ENCODE measurements around the gene HDAC2.
"Not testable (repeated sequence)": the region's sequence is repeated elsewhere in the genome, so short reads cannot be mapped to it uniquely, and the experiment has no call there.

HDAC2 gene

DNA sequence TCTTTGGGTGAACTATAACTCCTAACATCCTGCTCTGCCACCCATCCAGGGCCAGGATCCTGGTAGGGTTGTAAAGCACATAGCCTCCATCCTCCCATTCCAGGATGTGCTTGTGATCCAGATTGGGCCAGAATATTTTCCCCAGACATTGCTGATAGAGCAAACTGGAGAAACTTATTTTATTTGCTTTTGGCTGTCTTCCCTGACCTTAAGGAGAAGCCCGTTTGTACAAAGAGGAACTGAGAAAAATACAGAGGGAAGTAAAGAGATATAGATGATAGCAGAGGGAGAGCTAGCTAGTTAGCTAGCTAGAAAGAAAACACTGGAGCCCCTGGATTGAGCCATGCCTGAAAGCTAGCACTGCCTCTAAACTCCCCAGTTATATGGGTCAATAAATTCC is 9.0 kb upstream of the HDAC2 start:
- in situ Hi-C loops (cut with MboI; ENCODE audit: low pct_unique_long_range_greater_than_20kb, low sequenced_read_pairs), result no loop called here
- peak; percentile 35 for DNase-seq

DNA sequence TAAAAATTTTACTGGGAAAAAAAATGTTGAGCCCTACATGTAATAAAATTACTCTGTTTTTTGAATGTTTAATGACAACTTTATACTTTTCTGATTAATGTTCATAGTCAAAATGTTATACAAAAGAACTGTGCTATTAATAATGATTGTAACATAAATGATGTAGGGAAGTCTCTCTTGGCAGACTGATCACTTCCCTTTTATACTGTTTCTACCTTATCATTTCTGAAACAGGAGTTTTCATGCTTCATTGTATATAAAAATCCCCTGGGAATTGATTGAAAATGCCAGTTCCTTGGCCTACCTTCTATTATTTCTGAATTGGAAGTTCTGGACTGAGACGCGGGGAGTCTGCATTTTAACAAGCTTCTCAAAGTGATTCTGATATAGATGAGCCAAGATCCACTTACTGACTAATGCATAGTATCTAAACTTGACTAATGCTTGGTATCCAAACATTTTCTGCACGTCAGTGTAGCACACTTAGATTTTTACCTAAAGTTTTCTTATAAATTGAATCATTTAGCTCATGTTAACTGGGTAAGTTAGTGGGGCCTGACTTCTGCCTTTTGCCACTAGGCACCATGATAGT is 7.2 kb upstream of the HDAC2 start:
- no peak for DNase-seq
- in situ Hi-C loops (cut with MboI; ENCODE audit: low pct_unique_long_range_greater_than_20kb, low sequenced_read_pairs), result no loop called here

DNA sequence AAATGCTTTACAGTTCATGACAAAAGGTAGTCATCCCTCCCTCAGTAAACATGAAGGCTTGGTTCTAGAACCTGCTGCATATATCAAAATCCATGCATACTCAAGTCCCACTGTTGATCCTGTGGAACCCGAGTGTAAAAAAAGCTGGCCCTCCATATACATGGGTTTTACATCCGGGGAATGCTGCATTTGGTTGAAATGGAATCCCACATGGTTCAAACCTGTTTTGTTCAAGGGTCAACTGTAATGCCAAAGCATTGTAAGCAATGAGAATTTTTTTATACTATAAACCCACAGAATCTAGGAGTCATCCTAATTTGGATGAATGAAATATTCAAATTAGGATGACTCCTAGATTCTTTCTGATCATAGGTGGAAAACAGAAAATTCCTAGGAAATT is 5.9 kb upstream of the HDAC2 start:
- in situ Hi-C loops (cut with MboI; ENCODE audit: low pct_unique_long_range_greater_than_20kb, low sequenced_read_pairs), result no loop called here
- no peak for DNase-seq

DNA sequence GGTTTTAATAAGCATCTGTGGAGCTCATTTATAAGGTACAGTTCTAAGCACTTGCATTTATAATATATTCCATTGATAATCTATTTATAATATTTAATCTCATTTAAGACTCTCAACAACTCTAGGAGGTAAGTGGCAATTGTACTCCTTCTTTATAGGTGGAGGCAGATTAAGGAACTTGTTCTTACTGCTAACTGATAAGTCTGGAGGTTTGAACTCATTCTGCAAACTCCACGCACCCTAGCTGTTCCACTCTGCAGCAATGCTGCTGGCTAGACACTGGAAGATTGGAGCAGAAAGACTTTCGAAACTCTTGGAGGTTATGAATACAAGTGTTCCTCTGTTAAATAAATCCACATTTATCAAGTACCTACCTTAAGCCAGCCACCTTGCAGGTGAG is 793 bp upstream of the HDAC2 start:
- DNase-seq, result peak; percentile 11
- in situ Hi-C loops (cut with MboI; ENCODE audit: low pct_unique_long_range_greater_than_20kb, low sequenced_read_pairs), result no loop called here

DNA sequence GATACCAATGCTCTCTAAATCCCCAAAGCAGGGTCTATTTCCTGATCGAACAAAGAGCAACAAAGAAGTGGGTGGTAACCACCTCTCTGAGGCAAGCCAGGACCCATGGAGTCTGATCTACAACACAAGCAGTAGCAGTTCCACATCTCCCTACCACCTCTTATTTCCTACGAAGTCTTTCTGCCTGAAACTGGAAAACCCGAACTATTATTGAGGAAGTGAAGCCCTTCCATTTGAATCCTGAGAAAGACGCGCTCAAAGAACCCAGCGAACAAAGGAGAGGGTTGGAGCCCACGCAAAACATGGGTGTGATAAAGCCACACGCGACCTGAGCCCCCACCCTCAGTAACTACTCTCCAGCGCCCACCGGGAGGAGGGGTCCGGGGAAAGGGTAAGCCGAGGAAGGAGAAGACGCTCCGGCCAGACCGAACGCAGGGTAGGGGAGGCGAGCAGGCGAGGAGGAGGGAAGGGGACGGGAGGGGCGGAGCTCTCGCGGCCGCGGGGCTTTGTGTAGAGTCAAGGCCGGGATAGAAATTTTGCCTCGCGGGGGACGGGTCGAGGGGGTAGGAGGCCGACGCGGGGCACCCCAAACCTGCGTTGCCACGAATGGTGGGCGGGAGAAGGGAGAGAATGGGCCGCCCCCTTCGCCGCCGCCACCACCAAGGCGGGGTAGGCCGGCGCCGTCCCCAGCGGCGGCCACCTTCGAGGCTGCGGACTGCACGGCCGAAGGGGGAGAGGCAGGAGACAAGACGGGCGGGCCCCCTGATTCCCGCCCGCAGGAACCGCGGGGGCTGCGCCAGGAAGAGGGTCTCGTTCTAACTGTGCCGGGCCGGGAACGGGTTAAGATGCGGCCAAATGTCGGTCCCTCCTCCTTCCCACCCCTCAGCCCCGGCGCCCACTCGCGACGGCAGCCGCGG is 802 bp downstream of the HDAC2 start:
- in situ Hi-C loops (cut with MboI; ENCODE audit: low pct_unique_long_range_greater_than_20kb, low sequenced_read_pairs), result no loop called here
- peak; percentile 70 for DNase-seq

DNA sequence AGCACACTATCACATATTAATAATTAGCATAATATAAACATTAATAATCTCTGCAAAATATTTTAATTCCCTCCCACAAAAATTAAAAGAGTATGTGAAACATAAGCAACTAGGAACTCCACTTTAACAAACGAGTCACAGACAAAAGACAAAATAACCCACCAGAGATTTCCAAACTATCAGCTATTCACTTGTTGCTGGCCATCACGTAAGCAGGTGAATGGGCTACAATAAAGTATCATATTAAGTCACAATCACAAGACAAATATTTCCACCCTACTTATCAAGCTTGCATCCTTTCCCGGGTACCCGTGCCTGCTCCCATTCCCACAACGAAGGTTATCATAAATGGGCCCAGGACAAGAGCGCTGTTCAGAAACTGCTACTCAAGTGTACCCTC is 2.5 kb downstream of the HDAC2 start:
- in situ Hi-C loops (cut with MboI; ENCODE audit: low pct_unique_long_range_greater_than_20kb, low sequenced_read_pairs), result no loop called here
- no peak for DNase-seq

DNA sequence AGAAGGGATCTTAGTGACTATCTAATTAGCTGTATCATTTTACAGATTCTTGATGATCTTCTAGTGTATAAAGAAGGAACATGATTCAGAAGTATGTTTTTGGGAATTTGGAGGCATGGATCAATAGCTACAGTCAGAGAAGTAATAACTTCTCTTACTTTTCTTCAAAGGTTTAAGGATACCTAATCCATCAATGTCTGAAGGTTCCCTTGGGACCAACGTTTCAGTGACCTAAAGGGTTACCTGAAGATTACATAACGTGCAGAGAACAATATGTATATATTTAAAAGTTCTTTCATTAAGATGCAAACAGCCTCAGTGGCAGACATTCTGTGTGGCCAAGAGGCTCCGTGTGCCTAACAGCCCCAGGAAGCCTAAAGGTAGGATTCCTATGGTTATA is 3.2 kb downstream of the HDAC2 start:
- in situ Hi-C loops (cut with MboI; ENCODE audit: low pct_unique_long_range_greater_than_20kb, low sequenced_read_pairs), result no loop called here
- DNase-seq, result no peak

DNA sequence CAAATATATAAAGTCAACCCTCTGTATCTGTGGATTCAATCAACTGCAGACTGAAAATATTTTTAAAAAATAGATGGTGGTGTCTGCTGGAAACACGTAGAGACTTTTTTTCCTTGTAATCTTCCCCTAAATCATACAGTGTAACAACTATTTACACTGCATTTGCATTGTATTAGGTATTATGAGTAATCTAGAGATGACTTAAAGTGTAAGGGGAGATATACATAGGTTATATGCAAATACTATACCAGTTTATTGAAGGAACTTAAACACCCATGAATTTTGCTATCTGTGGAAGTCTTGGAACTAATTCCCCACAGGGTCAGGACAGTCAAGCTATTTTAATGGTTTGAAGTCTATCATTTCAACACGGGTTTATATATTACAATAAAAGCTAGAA is 10.2 kb downstream of the HDAC2 start:
- in situ Hi-C loops (cut with MboI; ENCODE audit: low pct_unique_long_range_greater_than_20kb, low sequenced_read_pairs), result no loop called here

DNA sequence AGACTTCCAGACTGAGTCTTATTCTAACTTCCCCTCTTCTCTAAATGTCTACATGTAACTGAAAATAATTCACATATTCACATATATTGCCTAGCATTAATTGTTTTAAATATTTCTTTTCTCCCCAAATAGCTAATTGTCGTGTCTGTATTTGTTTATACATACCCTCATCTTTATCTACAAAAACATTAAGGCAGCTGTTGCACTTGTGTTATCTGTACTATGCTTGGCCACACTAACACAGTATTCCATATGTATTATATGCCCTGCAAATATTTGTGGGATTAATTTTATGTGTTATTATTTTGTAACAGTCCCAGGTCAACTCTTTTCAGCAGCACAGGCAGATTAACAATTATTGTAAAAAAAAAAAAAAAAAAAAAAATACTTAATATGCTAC is 11.7 kb downstream of the HDAC2 start:
- in situ Hi-C loops (cut with MboI; ENCODE audit: low pct_unique_long_range_greater_than_20kb, low sequenced_read_pairs), result no loop called here
- no peak for DNase-seq

More for the DNA sequence above, 10.2 kb downstream of the HDAC2 start:
- no peak for DNase-seq

DNA sequence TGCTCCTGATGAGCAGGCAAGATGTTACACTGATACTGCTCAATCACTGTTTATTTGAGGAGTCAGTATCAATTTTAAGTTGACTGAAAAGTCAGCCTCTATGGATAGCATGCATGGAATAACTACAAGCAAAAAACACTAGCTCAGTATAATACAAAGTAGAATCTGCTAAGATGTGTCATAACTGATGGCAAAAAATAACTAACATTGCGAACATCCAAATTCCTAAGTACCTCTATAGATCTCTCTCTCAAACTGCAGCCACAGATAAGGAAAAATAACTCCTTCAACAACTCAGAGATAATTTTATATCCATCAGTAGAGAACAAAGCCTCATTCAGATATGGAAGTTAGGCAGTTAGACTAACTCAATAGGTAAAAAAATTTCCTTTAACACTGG is 16.3 kb downstream of the HDAC2 start:
- no peak for DNase-seq

DNA sequence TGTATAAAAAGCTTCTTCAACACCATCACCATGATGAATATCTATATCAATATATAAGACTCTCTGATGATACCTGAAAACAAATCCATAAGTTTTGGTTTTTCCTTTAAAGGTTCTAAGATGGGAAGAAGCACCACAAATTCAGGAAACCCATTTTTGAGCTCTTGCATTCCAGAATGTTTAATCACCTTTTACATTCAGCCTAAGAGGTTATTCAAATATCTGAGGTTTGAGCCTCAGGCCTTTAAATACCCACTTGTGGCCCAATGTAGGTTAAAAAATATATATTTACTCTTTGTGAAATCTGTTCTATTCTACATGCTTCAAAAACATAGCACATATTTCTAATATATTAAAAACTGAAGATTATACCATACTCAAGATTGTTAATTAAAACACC is 17.6 kb downstream of the HDAC2 start:
- in situ Hi-C loops (cut with MboI; ENCODE audit: low pct_unique_long_range_greater_than_20kb, low sequenced_read_pairs), result no loop called here
- DNase-seq, result no peak

More for the DNA sequence above, 16.3 kb downstream of the HDAC2 start:
- in situ Hi-C loops (cut with MboI; ENCODE audit: low pct_unique_long_range_greater_than_20kb, low sequenced_read_pairs), result no loop called here

DNA sequence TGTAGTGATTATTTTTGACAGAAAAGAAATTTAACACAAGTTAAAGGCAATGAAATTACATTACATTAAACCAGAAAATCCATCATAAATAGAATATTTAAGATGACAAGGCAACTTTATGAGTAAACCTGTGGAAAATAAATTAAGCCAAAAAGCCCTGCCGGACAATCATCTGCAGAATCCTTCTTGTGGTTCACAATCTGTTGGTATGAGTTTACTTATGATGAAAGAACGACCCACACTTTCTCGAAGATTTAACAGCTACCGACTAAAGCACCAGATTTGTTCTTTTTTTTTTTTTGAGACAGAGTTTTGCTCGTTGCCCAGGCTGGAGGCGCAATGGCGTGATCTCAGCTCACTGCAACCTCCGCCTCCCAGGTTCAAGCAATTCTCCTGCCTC is 21.4 kb downstream of the HDAC2 start:
- no peak for DNase-seq
- in situ Hi-C loops (cut with MboI; ENCODE audit: low pct_unique_long_range_greater_than_20kb, low sequenced_read_pairs), result no loop called here

DNA sequence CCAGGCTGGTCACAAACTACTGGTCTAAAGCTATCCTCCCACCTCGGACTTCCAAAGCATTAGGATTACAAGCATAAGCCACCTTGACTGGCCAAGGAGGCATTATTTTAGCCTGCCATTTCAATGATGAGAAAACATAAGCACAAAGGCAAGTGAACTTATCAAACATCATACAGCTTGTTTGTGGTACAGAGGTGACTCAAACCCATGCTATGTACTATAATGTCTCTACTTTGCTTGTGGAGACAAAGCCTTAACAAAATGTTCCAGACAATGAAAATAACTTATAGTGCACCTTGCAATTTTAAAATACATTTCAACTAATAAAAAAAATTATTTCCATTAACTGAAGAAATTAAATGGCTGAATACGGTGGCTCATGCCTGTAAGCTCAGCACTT is 26.2 kb downstream of the HDAC2 start:
- in situ Hi-C loops (cut with MboI; ENCODE audit: low pct_unique_long_range_greater_than_20kb, low sequenced_read_pairs), result no loop called here
- DNase-seq, result no peak

DNA sequence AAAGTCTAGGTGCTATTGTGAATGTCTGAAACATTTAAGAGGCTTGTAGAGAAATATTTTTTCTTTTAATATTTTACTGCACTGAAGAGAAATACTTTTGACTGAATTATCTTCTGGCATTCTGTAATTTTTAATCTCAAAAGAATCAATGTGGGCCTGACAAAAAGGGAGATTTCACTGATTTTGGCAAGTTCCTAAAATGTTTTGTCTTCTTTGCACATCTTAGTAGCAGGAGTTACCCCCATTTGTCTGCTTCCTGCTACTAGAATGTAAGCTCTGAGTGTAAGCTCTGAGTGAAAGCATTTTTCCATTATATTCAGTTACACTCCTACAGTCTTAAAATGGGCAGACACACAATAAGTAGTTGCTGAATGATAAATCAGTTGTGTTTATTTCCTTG is 31.1 kb downstream of the HDAC2 start:
- in situ Hi-C loops (cut with MboI; ENCODE audit: low pct_unique_long_range_greater_than_20kb, low sequenced_read_pairs), result no loop called here
- no peak for DNase-seq

DNA sequence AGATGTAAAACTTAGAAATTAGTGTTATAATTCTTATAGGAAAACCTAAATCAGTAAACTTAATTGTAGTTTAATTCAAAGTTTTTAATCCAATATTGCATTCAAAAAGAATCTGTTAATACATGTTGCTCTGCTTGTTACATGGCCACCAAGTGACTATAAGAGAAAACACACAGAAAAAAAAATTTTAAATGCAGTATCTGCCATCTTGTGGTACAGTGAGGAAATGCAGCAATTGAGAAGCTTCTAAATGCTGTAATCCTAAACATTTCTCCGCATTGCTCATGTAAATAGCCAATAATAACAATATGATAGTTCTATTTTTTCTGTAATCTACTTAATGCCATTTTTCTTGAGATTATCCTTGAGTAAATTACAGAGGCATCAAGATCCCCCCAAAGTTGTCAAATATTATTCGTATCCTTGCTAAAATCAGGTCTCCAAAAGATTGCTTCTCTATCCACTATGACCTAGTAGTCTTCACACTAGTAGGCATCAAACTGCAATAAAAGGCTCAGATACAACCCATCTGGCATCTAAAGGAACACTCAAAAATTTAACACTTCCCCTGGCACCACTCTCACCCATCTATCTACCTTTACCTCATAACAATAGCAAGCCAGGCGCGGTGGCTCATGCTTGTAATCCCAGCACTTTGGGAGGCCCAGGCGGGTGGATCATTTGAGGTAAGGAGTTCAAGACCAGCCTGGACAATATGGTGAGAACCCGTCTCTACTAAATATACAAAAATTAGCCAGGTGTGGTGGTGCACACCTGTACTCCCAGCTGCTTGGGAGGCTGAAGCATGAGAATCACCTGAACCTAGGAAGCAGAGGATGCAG is 34.6 kb downstream of the HDAC2 start:
- in situ Hi-C loops (cut with MboI; ENCODE audit: low pct_unique_long_range_greater_than_20kb, low sequenced_read_pairs), result no loop called here
- peak; percentile 85 for DNase-seq

DNA sequence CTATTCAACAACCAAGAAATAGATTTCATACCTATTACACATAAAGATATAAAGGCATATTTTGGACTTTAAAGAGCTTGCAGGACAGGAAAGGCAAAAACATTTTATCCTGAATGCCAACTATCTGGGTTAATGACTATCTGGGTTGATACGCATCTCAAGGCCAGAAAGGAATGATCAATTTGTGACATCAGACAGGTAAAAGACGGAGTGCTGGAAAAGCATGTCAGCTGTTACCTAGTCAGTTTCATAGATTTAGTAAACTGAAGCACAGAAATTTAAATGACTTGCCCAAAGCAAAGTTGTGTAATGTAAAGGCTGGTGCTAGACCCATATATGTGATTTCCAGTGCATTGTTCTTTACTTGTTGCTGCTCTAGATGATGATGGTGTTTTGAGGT is 36.8 kb downstream of the HDAC2 start:
- in situ Hi-C loops (cut with MboI; ENCODE audit: low pct_unique_long_range_greater_than_20kb, low sequenced_read_pairs), result no loop called here
- DNase-seq, result no peak

DNA sequence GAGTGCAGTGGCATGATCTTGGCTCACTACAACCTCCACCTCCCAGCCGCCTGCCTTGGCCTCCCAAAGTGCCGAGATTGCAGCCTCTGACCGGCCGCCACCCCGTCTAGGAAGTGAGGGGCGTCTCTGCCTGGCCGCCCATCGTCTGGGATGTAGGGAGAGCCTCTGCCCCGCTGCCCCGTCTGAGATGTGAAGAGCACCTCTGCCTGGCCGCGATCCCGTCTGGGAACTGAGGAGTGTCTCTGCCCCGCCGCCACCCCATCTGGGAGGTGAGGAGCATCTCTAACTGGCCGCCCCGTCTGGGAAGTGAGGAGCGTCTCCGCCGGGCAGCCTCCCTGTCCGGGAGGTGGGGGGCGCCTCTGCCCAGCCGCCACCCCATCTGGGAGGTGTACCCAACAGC is 39.0 kb downstream of the HDAC2 start:
- in situ Hi-C loops (cut with MboI; ENCODE audit: low pct_unique_long_range_greater_than_20kb, low sequenced_read_pairs), result not testable (repeated sequence)

DNA sequence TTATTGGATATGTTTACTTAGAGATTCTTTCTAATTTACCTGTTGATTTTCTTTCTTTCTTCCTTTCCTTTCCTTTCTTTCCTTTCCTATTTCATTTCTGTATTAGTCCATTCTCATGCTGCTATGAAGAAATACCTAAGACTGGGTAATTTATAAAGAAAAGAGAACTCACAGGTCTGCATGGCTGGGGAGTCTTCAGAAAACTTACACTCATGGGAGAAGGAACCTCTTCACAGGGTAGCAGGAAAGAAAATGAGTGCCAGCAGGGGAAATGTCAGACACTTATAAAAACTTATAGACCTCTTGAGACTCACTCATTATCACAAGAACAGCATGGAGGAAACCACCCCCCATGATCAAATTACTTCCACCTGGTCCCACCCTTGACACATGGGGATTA is 40.8 kb downstream of the HDAC2 start:
- in situ Hi-C loops (cut with MboI; ENCODE audit: low pct_unique_long_range_greater_than_20kb, low sequenced_read_pairs), result no loop called here
- DNase-seq, result no peak

More for the DNA sequence above, 39.0 kb downstream of the HDAC2 start:
- not testable (repeated sequence) for DNase-seq

DNA sequence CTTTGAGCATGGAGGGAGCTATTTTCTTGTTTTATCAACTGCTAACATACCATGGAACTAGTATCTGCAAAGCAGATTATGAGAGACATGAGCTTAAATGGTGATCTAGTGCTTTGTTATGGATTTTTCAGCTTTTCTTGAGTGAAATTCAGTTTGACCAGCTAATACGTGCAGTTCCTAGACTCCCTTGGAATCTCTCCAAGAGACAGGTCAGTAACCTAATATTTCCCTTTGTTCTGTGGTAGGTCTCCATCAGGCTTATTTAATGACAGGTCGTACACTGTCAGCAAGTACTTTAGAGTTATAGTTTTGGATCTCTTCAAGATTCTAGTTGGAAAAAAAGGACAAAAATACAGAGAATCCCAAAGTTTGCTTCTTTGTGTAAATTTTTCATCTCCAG is 43.9 kb downstream of the HDAC2 start:
- DNase-seq, result no peak
- in situ Hi-C loops (cut with MboI; ENCODE audit: low pct_unique_long_range_greater_than_20kb, low sequenced_read_pairs), result no loop called here

DNA sequence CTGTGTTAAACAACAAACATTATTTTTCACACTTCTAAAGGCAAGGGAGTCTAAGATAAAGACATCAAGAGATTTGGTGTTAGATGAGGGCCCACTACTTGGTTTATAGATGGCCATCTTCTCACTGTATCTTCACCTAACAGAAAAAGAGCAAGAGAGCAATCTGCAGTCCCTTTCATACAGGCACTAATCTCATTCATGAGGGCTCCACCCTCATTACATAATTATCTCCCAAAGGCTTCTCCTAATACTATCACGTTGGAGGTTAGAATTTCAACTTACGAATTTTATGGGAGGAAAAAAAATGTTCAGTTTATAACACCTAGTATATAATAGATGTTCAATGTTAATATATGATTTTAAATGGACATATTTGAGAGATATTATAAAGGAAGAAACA is 45.6 kb downstream of the HDAC2 start:
- no peak for DNase-seq
- in situ Hi-C loops (cut with MboI; ENCODE audit: low pct_unique_long_range_greater_than_20kb, low sequenced_read_pairs), result no loop called here
